Fibroblast of lung (primary cell): Measurements from ENCODE around the gene SCN7A. TPM values are rescaled to one million over a fixed set of nuclear protein-coding genes. Genes with fewer than 3 reads are reported as not detected.

ENCODE experiments used
- DNase-seq, 2 donors: peaks; one replicate each; pipeline versions ENCODE4 v3.0.0 to v3.0.0-alpha.2; 2010; ENCODE audit warnings: low read depth in 2 of 2
- H2AFZ ChIP-seq: 2 replicates; pipeline ENCODE4 v1.5.1; 2012; ENCODE audit warnings: low read length, control low read depth, inconsistent platforms
- H3K27ac ChIP-seq: 2 replicates; pipeline ENCODE4 v1.5.1; 2011; ENCODE audit warnings: low read length, control low read depth; ENCODE audit not compliant: insufficient read depth
- H3K27me3 ChIP-seq: 2 replicates; pipeline ENCODE4 v1.5.1; 2011; ENCODE audit warnings: mild to moderate bottlenecking, low read length; ENCODE audit not compliant: control insufficient read depth, insufficient read depth
- H3K36me3 ChIP-seq: 2 replicates; pipeline ENCODE4 v1.5.1; 2011; ENCODE audit warnings: low read length; ENCODE audit not compliant: control insufficient read depth, insufficient read depth
- H3K4me1 ChIP-seq: 2 replicates; pipeline ENCODE4 v1.5.1; 2011; ENCODE audit warnings: low read length; ENCODE audit not compliant: control insufficient read depth, insufficient read depth; ENCODE audit errors: extremely low read depth
- H3K4me2 ChIP-seq: 2 replicates; pipeline ENCODE4 v1.5.1; 2011; ENCODE audit warnings: low read length, control low read depth; ENCODE audit not compliant: insufficient read depth; ENCODE audit errors: extremely low read depth
- H3K4me3 ChIP-seq, 4 experiments: fragments of 200-600 bp in 1 of 4; sonication (generic) in 1 of 4; replicated peaks in 1 of 4; 2 replicates each; pipeline ENCODE4 v1.5.1; 2011 to 2016; ENCODE audit warnings: low read length in 4 of 4, low read depth in 3 of 4, mild to moderate bottlenecking in 3 of 4, control low read depth in 2 of 4, inconsistent platforms in 1 of 4, mixed read lengths in 1 of 4; ENCODE audit not compliant: insufficient read depth in 1 of 4; ENCODE audit errors: control extremely low read depth in 1 of 4
- H3K79me2 ChIP-seq: 2 replicates; pipeline ENCODE4 v1.5.1; 2012; ENCODE audit warnings: mild to moderate bottlenecking, low read length, inconsistent platforms; ENCODE audit not compliant: control insufficient read depth, insufficient read depth
- H3K9ac ChIP-seq: 2 replicates; pipeline ENCODE4 v1.5.1; 2011; ENCODE audit warnings: mild to moderate bottlenecking, low read length, control low read depth; ENCODE audit not compliant: insufficient read depth
- H3K9me3 ChIP-seq: 2 replicates; pipeline ENCODE4 v1.5.1; 2012; ENCODE audit warnings: low read depth, low read length; ENCODE audit not compliant: control insufficient read depth, insufficient read depth
- H4K20me1 ChIP-seq: 2 replicates; pipeline ENCODE4 v1.5.1; 2011; ENCODE audit warnings: low read length; ENCODE audit not compliant: control insufficient read depth, insufficient read depth; ENCODE audit errors: extremely low read depth
- CTCF ChIP-seq, 2 donors: IDR thresholded peaks in 1 of 2; conservative IDR thresholded peaks in 1 of 2; 1 replicate in 1 of 2; 2 replicates in 1 of 2; pipeline ENCODE4 v1.5.1; 2011 to 2012; ENCODE audit warnings: low read length in 2 of 2, control low read depth in 1 of 2, inconsistent platforms in 1 of 2, low read depth in 1 of 2, mild to moderate bottlenecking in 1 of 2
- EZH2 ChIP-seq: IDR thresholded peaks from 2 replicates; pipeline ENCODE4 v1.5.1; 2012; ENCODE audit warnings: low read length, control low read depth, mild to moderate bottlenecking; ENCODE audit errors: missing control alignments
- polyA plus RNA-seq, 2 donors: library from polyadenylated mRNA; depleted of rRNA in 1 of 2; stranded (reverse) in 1 of 2; unstranded in 1 of 2; fragments of >200 nt; gene quantifications; 2 replicates each; pipeline ENCODE4 v1.2.1, GENCODE V29; 2011 to 2012; ENCODE audit warnings: missing spikeins in 1 of 2
- total RNA-seq: library from RNA; depleted of rRNA; stranded (reverse); fragments of >200 nt; gene quantifications from 2 replicates; pipeline ENCODE4 v1.2.1, GENCODE V29; 2014

The SCN7A gene
- total and polyA plus RNA-seq, 2 donors (not counting 1 experiment from before 2014, with no cell fraction given), result 7.8 to 8.9 TPM

GRCh38 chr2:166487171-166487570 is 6.9 kb downstream of the SCN7A start:
- H3K36me3 ChIP-seq, result no peaks in the 10 kb centered on the region
- no peak for DNase-seq
- H3K9ac ChIP-seq, result no peak overlapping the region
- no peaks in the 10 kb centered on the region for H3K79me2 ChIP-seq
- H3K4me3 ChIP-seq, result no peak overlapping the region
- H3K9me3 ChIP-seq, result no peaks in the 10 kb centered on the region
- H3K27ac ChIP-seq, result no peak overlapping the region
- no peak overlapping the region for H3K4me2 ChIP-seq
- no peaks in the 10 kb centered on the region for H3K27me3 ChIP-seq
- H2AFZ ChIP-seq, result no peak overlapping the region
- TF ChIP-seq CTCF (conservative IDR thresholded peaks at IDR 0.05 in 1 of 2, IDR thresholded peaks at IDR 0.05 in 1 of 2; ENCODE audit: low read depth in 1 of 2, low read length in 2 of 2) (no peak), EZH2 (no peak)
- no peaks in the 10 kb centered on the region for H4K20me1 ChIP-seq
- H3K4me1 ChIP-seq, result no peaks in the 10 kb centered on the region

- no peaks in the 10 kb centered on the region for H3K27me3 ChIP-seq
- H3K4me3 ChIP-seq, result no peak overlapping the region
- H3K4me2 ChIP-seq, result no peak overlapping the region
- DNase-seq, result peak in 1 of 2 donors; percentile 24
- no peaks in the 10 kb centered on the region for H3K9me3 ChIP-seq
- H3K27ac ChIP-seq, result no peak overlapping the region
- no peak overlapping the region for H3K9ac ChIP-seq
- no peak overlapping the region for H2AFZ ChIP-seq
- no peaks in the 10 kb centered on the region for H3K79me2 ChIP-seq
- no peaks in the 10 kb centered on the region for H3K4me1 ChIP-seq
- H4K20me1 ChIP-seq, result no peaks in the 10 kb centered on the region
- TF ChIP-seq EZH2 (no peak), CTCF (conservative IDR thresholded peaks at IDR 0.05 in 1 of 2, IDR thresholded peaks at IDR 0.05 in 1 of 2; ENCODE audit: low read depth in 1 of 2, low read length in 2 of 2) (no peak)
- no peaks in the 10 kb centered on the region for H3K36me3 ChIP-seq
Measured at GRCh38 chr2:166485558-166486178, 8.4 kb downstream of the SCN7A start.

- Histone ChIP-seq H3K9me3 (no peaks in the 10 kb centered on the region), H4K20me1 (no peaks in the 10 kb centered on the region), H3K9ac (no peak overlapping the region), H2AFZ (no peak overlapping the region), H3K4me2 (no peak overlapping the region), H3K27me3 (no peaks in the 10 kb centered on the region), H3K4me3 (no peak overlapping the region), H3K79me2 (no peaks in the 10 kb centered on the region), H3K4me1 (no peaks in the 10 kb centered on the region), H3K27ac (no peak overlapping the region), H3K36me3 (no peaks in the 10 kb centered on the region)
- no peak for TF ChIP-seq EZH2
- TF ChIP-seq CTCF (conservative IDR thresholded peaks at IDR 0.05 in 1 of 2, IDR thresholded peaks at IDR 0.05 in 1 of 2; ENCODE audit: low read depth in 1 of 2, low read length in 2 of 2), result no peak
- no peak for DNase-seq
Measured at GRCh38 chr2:166472332-166472731, 21.7 kb downstream of the SCN7A start.
